ENCODE measurements around the gene PIK3C2A.

Gene PIK3C2A

DNA sequence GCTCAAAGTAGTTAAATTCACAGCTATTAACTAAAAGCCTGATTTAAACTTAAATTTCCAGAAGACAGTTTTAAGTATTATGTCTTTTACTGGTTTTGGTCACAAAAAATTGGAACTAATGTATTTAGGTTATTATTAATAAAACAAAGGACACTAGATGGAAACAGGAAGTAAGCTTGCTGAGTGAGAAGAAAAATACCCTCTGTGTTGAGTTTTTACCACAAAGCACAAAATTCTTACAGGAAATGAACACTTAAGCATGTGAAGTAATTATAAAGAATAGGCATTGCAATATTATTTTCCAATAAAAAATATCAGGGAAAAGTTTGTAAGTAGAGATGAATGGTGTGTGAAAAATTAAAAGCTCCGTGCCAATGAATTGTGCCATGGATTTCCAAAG, 46.3 kb downstream of the PIK3C2A start:
- DNase-seq (ENCODE audit: low spot score) = no peak

DNA sequence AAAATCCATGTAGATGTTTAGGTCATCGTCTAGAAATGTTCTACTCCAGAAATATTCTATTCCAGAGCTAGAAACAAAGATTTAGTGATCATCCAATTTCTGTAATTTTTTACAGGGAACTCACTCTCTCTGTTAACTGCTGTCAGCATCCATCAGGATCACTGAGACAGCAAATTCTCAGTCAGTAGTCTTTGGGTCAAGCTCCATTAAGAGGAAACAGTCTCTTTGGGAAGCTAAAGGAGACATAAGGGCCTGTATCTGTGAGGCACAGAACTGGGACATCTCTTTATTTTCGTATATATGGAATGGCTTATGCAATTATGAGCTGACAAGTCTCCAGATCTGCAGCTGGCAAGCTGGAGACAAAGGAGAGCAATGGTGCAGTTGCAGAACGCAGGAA, 48.3 kb downstream of the PIK3C2A start:
- DNase-seq (ENCODE audit: low spot score) = no peak

Measured in putamen (tissue), 1 donor.